IPS-NIHi7 (cell line): ENCODE results near the gene STUM.
"Not testable (repeated sequence)": the region's sequence is repeated elsewhere in the genome, so short reads cannot be mapped to it uniquely, and the experiment has no call there.

Source experiments
- DNase-seq: peaks from one replicate; pipeline ENCODE4 v3.0.0; 2012; ENCODE audit warnings: mixed read lengths; ENCODE audit errors: extremely low spot score

The STUM gene, protein sequence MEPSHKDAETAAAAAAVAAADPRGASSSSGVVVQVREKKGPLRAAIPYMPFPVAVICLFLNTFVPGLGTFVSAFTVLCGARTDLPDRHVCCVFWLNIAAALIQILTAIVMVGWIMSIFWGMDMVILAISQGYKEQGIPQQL

DNA sequence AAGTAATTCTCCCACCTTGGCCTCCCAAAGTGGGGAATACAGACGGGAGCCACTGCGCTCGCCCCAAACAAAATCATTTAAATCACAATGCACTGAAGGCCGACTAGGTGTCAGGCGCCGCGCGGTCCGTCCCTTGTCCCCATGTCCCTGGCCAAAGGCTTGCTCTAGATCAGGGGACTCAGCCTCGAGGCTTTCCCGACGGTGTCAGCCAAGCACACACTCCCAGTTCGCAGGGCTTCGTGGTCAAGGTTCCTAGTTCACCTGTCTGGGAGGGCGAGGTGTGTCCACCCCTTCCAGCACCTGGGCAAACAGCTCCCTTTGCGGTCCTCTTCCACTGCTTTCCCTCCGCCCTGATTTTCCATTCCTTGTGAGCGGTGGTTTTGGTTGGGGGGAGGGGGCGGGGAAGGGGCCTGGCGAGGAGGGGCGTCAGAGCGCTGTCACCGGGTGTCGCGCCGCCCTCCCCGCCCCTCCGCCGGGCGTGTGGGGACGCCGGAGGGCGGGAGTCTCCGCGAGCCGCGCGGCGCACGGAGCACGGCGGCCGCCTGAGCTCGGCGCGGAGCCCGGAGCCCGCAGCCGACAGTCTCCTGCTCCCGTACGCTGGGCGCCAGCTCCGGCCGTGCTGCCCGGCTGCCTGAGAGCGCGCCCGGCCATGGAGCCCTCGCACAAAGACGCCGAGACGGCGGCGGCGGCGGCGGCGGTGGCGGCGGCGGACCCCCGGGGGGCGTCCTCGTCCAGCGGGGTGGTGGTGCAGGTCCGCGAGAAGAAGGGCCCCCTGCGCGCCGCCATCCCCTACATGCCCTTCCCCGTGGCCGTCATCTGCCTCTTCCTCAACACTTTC lies at the start of gene STUM:
Gene STUM, plus strand, starts transcription at position 509 of the 838 bp plus-strand sequence. Its CDS starts 141 bp downstream, at position 650.
- peak; percentile 70 for DNase-seq

DNA sequence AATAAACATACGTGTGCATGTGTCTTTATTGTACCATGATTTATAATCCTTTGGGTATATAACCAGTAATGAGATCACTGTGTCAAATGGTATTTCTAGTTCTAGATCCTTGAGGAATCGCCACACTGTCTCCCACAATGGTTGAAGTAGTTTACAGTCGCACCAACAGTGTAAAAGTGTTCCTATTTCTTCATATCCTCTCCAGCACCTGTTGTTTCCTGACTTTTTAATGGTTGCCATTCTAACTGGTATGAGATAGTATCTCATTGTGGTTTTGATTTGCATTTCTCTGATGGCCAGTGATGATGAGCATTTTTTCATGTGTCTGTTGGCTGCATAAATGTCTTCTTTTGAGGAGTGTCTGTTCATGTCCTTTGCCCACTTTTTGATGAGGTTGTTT lies 48.9 kb upstream of the STUM start:
- not testable (repeated sequence) for DNase-seq

DNA sequence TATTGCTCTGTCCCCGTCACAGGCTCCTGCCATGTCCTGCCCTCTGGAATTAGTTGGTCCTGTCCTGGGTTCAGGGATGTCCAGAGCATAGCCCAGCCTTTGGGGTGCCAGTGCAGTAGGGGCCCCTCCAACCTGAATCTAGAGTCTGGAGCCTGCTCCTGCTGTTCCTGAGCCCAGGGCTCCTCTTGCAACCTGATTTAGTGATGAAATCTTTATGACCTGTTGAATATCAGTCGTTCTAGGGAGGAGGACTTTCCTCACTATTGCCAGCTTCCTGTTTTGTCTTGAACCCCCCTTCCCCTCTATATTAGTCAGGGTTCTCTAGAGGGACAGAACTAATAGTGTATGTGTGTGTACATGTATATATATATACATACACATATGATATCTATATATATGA lies 42.5 kb upstream of the STUM start:
- no peak for DNase-seq

DNA sequence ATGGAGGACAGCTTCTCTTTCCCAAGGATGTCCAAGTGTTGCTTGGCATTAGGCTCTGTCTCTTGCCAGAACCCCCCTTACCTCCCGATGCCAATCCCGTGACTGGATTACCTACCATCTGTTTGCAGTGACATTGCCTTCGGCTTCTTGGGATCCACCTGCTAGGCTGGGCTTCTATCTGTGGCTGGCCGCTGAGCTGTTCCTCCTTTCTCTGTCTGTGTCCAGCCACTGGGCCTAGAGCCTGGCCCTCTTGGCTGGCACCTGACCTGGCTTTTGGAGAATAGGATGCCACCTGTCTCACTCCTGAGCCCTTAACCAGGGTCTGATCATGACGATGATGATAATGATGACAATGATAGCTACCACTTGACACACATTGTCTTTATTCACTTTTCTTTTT lies 41.6 kb upstream of the STUM start:
- DNase-seq, result no peak

DNA sequence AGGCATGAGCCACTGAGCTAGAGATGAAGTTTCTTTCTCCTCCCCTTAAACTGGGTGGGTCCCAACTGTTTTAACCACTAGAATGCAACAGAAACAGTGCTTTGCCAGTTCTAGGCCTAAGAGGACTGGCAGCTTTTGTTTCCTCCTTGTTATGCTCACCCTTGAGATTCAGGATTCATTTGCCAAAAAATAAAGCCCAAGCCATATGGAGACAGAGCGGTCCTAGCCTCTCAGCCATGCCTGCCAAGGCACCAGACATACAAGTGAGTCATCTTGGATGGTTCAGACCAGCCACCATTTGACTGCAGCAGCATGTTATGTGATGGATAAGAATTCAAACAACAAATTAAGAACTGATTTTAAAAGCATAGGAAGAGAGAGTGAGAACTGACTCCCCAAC lies 38.1 kb upstream of the STUM start:
- DNase-seq, result no peak

DNA sequence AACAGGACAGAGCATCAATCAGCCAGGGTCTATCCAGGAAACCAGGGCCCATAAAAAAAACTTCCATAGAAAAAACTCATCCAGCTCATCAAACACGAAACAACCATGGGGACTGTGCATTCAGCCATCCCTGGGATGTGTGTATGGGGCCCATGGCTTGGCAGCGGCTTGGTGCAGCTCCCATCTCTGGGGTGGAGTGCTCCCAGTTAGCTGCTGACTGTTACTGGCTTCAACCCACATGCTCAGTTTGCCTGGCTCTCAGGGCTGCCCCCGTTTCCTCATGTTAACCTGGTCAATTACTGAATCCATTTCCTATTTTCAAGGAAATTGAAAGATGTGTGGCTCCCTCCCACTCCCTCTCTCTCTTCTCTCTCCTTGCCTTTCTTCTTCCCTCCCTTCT lies 37.3 kb upstream of the STUM start:
- DNase-seq, result no peak

DNA sequence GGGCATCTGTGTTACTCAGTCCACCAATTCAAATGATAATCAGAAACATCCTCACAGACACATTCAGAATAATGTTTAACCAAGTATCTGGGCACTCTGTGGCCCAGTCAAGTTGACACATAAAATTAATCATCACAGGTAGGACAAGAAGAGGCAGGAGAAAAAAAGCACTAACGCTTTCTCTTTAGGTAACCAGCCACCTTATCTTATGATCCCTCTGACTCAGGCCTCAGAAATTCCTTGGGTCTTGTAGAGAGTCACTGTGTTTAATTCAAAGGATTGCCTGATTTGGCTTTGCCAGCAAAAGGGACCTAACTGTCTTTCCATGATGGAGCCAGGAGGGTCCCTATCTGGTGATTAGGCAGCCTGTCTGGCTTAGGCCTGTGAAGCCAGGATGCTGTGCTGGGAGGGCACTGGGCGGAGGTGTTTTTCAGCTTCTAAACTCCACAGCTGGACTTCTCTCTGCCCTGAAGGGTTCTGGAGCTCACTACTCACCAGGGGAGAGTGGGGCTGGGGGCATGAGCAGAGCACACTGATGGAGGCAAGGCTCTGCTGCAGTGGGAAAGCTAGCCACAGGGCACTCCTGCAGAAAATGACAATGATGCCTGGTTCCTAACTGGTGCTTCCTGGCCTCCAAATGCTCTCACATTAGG lies 36.4 kb upstream of the STUM start:
- DNase-seq, result peak; percentile 31

DNA sequence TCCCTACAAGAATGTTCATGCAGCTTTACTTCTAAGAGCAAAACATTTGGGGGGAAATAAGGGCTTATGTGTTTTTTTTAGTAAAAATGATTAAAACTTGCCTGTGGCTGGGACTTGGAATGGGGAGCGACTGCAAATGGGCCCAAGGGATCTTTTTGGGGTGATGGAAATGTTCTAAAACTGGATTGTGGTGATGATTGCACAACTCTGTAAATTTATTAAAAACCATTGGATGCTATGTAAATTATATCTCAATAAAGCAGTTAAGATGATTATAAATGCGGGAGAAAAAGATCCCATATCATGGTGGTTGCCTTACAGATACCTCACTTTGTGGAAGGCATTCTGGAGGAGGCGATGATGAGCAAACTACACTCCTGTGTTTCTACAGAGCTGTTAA lies 30.2 kb upstream of the STUM start:
- DNase-seq, result no peak

DNA sequence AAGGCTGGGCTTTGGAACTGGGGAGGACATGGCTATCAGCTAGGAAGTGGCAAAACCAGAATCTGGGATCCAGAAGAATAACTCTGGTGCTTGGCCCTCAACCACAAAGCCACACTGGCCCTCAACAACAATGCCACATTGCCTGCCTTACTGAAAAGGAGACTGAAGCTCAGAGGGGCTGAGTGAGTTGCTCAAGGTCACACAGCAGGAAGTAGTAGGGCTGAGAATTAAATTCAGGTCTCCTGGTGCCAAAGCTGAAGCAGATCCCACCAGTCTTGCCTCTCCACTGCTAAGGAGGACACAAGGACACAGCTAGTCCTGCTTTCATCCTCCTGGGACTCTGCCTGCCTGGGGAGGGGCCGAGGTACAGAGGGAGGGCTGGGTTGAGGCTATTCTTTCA lies 29.4 kb upstream of the STUM start:
- DNase-seq, result no peak

DNA sequence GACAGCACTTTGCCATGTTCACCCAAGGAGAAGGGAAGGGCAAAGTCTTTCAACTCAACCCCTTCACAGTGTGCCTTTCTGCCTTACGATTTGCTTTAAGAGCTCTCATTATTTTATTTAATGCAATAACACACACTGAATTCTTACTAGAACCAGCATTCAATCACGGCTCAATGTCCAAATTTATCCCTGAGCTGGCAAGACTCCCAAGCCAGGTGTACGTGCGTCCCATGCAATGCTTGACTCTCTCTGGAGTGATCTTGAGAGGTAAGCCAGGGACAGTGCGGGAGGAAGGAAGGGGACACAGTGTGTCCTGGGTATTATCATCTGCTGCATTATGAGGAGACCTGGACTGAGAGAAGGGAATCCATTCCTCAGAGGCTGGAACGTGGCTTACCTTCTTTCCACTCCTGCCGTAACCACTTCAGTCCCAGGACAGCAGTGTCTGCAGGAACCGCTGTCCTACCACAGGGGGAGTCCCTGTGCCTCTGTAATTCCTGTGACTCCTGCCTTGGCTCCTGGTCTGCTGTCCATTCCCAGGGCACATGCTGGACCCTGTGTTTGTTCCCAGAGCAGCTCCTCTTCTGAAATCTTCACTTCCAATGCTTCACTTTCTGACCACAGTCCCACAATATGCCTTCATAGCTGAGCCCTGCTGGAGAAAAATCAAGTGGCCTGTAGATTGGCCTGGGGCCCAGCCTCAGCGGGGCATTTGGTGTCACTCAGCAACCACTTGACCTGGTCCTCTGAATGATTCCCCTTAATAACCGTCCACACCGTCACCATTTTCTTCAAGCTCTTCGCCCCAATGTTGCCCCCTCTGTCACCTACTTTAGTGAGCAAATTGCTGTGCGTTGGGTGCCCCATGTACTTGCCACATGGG lies 28.6 kb upstream of the STUM start:
- DNase-seq, result peak; percentile 54

DNA sequence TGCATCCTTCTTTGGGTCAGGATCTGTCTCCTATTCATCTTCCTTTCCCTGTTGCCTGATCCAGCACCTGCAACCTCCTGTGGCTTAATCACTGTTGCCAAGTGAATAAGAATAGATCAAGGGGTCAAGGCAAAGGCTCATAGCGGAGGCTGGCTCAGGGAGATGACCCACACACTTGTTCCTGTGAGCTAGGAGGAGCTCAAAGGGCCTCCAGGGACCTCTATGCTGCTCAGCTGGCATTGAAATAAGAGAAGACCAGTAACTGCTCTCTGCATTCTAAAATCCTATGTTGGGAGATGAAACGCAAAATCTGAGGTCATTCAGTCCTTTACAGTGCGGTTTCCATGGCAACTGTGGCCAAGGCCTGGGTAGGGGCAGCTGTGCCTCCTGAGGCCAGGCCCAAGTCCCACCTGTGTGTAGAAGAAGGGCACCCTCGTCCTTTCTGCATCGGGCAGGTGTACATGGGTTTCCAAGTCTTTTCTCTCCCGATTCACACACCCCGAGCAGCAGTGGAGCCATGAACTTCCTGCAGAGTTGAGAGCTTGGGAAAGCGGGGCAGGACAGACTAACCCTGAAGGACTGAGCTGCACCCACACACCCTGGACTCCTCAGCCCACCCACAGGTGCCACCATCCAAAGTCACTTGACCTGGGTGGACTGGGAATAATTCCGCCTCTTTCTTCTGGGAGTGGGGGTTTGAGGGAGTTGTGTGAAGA lies 27.8 kb upstream of the STUM start:
- peak; percentile 37 for DNase-seq

DNA sequence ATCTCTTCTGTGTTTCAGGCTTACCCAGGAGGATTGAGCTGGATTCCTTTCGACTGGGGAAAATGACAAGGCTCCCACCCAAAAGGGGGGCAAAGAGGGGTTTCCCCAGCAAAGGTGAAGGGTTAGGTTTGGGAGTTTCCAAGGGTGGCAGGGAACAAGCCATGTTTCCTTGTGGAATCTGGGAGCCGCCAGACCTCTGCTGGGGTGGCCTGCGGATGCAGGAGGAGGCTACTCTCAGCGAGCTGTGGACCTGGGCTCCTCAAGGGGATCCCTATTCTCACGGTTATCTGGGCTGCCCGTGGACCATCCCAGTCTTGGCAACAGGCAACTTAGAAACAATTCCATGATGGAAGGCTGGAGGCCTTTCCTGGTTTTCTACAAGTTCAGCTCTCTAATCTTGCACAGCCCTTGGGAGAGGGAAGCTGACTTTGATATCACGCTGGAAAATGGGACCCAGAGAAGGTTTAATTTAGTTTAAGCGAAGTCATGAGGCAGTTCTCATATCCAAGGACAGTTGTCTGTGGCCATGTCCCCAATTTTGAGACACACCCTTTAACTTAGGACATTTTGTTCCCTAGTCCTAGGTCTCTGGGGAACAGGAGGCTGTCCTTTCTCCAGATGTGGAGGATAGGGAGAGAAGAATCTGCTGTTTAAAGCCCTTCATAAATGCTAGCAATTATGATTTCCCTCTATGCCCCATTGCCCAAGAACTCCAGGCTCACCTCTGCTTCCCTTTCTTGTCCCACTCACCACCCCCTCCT lies 24.7 kb upstream of the STUM start:
- DNase-seq, result no peak

DNA sequence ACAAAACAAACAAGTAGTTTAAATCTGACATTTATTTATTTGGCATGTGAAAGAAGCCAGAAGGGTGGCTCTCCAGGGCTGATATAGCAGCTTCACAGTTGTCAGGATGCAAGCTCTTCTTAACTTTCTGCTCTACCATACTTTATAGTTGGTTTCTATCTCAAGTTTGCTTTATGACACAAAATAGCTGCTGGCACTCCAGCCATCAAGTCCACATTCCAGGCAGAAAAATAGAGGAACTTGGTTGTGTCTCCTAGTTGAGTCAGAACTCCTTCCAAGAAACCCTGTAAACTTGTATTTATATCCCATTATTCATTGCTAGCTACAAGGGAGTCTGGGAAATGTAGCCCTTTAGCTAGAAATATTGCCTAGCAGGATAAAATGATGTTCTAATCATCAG lies 24.0 kb upstream of the STUM start:
- DNase-seq, result no peak

DNA sequence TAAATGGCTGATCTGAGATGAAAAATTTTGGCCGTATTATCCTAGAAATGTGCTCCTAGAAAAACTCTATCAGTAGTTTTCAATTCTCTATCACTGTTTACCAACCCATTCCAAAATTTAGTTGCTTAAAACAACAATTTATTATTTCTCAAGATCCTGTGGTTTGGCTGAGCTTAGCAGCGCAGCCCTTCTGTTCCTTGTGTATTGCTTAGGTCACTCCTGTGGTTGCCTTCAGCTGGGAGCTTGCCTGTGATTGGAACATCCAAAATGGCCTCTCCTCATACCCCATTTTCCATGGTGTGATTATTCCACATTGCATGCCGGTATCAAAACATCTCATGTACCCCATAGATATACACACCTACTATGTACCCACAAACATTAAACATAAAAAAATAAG lies 22.8 kb upstream of the STUM start:
- no peak for DNase-seq

DNA sequence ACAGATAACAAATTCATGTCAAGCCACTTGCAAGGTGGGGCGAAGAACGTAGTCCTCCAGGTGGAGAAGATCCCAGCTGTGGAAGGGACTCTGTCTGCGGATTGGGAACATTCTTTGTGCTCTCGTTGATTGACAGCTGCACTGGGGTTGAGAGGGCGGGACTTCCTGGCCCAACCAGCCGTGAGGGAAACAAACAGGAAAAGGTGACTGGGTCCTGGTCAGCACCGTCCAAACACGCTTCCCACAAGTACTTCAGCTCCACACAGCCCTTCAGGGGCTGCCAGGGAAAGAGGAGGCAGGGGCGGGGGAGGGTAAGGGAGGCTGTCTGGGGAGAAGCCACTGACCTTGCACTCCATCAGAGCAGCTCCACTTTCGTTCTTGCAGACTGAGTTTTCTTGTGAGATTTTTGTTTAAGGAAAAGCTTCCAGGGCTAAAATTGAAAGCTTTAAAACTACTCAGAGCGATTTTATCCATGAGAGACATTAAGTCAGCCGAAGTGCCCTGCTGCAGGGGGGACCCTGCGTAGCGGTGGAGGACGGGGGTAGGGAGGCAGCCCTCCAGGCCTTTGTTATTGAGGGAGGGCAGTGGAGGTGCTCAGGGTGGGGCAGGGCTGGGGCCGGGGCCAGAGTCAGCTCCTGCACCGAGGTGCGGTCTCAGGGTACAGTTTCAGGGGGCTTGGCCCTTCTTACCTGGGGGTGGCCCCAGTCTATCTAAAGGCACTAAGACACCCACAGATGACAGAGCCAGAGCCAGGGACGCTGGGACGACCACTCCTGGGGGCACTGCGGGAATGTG lies 21.6 kb upstream of the STUM start:
- DNase-seq, result peak; percentile 89

DNA sequence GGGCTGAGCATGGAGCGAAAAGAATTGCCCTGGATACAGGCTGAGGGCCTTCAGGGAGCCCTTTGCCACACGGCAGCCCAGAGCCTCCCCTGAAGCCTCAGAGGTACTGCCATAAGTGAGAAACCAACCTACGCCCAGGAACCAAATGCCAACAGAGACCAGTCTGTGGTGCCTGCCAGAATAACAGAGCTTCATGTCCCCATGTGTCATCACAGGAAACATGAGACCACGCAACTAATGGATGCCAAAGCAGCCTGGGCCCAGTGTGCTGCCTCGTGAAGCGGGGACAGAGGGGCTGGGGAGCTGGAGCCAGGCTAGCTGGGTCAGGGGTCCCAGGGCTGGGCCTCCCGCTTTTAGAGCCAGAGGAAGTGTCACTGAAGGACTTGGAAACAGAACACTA lies 18.7 kb upstream of the STUM start:
- no peak for DNase-seq

DNA sequence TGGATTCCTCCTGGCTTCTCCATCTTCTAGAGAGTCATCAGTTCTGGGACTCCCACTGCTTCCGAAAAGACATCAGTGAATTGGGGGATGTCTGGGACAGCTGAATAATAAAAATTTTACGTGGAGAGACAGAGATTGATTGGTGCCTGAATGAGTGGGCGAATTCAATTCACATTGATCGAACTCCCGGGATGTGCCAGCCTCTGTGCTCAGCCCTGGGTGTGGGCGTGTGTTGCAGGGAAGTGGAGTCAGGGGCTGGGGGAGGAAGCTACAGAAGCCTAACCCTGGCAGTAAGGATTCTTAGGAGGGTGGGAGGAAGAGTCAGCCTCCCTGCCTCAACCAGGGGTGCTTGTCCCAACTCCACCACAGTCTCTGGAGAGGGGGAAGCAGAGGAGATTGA lies 18.0 kb upstream of the STUM start:
- no peak for DNase-seq

DNA sequence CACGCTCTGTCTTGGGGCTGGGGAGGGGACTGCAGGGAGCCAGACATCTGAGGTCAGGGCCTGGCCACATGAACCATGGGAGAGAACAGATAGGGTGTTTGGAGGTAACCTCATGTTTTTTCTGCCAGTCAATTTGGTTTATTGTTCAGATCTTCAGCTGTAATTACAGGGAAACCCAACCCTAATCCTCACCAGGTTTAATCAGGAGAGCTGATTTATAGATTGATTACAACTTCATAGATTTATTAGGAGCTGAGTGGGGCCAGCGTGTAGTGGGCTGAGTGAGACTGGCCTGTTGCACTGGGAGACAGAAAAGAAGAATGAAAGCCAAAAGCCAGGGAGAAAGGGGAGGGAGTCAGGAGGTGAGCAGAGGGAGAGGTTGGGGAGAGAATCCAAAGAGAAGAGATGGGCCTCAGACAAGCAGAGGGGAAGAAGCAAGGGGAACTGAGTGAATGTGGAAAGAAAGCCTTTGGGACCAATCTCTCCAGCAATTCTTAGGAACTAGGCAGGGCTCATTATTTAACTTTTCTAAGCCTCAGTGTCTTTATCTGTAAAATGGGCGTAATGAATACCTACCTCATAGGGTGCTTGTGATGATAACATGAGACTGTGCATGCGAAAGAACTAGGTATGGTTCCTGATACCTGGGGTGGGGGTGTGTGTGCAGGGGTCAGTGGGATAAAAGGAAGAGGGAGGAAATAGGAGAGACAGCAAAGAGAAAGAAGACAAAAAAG lies 17.0 kb upstream of the STUM start:
- DNase-seq, result no peak

DNA sequence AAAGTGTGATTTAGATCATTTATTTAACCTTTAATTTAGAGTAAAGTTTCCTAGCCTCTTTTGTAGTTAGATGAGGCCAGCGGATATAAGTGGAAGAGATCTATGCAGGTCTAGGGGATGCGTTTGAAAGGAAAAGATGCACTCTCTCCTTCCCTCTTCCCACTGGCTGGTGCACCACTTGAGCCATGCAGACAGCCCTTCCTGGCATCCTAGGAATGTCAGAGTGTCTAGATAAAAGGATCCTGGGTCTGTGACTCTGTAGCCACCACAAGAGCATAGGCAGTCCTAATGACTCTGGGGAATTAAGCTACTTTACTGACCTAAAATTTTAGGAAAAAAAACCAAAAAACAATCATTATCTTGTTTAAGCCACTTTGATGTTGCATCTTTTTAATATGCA lies 16.0 kb upstream of the STUM start:
- DNase-seq, result peak; percentile 68
